GM13976 (cell line): ENCODE results near the gene TSC22D3.
"Not testable (repeated sequence)": the region's sequence is repeated elsewhere in the genome, so short reads cannot be mapped to it uniquely, and the experiment has no call there.

Experiments
- DNase-seq: peaks from one replicate; pipeline ENCODE4 v3.0.0; 2012; ENCODE audit warnings: low spot score
- CTCF ChIP-seq: IDR thresholded peaks from 2 replicates; pipeline ENCODE4 v1.5.1; 2012; ENCODE audit warnings: borderline replicate concordance, mild to moderate bottlenecking; ENCODE audit not compliant: insufficient read depth; ENCODE audit errors: extremely low read depth, missing control alignments, control extremely low read depth
- in situ Hi-C: fragments of 300-500 bp; cut with MboI; formaldehyde crosslinking; loops from one replicate; pipeline ENCODE4 v1.12.0; 2022; ENCODE audit warnings: low sequenced_read_pairs, mixed read lengths, inconsistent platforms; ENCODE audit not compliant: unreplicated experiment

TSC22D3 gene

GRCh38 chrX:107686792-107687191 is 88.8 kb downstream of the TSC22D3 start:
- TF ChIP-seq CTCF: no peak
- no peak for DNase-seq
- in situ Hi-C loops: no loop called here

GRCh38 chrX:107686026-107686425 is 89.6 kb downstream of the TSC22D3 start:
- TF ChIP-seq CTCF: no peak
- DNase-seq: no peak
- in situ Hi-C loops: no loop called here

- in situ Hi-C loops, DNase-seq: not testable (repeated sequence)
These were observed 90.0 kb downstream of the TSC22D3 start for GRCh38 chrX:107685586-107685985.

GRCh38 chrX:107684956-107685385 is 90.6 kb downstream of the TSC22D3 start:
- TF ChIP-seq CTCF: no peak
- in situ Hi-C loops: no loop called here
- DNase-seq: no peak

- in situ Hi-C loops: no loop called here
- no peak for DNase-seq
- no peak for TF ChIP-seq CTCF
These were observed 91.7 kb downstream of the TSC22D3 start for GRCh38 chrX:107683931-107684330.

- in situ Hi-C loops: no loop called here
- no peak for TF ChIP-seq CTCF
- no peak for DNase-seq
These were observed 92.3 kb downstream of the TSC22D3 start for GRCh38 chrX:107683124-107683895.

GRCh38 chrX:107682256-107682655 is 93.3 kb downstream of the TSC22D3 start:
- TF ChIP-seq CTCF: no peak
- in situ Hi-C loops: no loop called here
- DNase-seq: no peak
